Suppressor macrophage (primary cell): Measurements from ENCODE around the gene TSC22D1.

Experiments used
- DNase-seq, 4 experiments: peaks; one replicate each; pipeline ENCODE4 v3.0.0-alpha.2; 2020 to 2022

Gene TSC22D1

GRCh38 chr13:44451651-44452050, 124.5 kb downstream of the TSC22D1 start:
- no peak for DNase-seq

GRCh38 chr13:44451126-44451525, 125.0 kb downstream of the TSC22D1 start:
- DNase-seq, result no peak

DNA sequence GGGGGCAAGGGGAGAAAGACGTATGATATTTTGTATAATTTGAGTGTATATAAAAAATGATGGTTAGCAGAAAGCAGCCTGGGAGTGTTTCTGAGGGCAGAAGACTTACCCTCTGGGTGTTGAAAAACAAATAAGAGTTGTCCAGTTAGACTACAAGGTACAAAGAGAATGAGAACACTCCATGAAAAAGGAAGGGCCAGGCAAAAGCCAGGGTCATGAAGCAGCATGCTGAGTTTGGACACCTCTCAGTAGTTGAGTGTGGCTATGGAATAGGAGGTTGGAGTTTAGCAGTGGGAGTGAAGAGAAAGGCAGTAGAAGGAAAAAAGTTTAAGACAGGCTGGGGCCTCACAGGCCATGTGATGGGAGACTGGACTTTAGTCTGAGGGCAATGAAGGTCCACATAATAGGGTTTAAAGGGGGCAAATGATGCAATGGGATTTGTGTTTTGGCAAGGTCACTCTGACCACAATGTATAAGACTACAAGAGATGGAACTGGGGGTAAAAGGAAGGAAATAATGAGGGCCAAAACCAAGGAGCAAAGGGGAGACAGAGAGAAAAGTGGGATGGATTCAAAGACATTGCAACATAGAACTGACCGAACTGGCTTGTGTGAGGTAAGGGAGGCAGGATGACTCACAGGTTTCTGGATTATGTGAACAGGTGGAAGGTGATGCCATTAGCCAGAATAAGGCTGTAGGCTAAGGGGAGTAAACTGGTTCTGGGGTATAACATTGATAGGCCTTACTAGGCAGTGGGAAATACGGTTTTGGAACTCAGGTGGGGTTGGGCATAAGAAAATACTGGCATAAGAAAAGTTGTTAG, 125.9 kb downstream of the TSC22D1 start:
- DNase-seq, result no peak

DNA sequence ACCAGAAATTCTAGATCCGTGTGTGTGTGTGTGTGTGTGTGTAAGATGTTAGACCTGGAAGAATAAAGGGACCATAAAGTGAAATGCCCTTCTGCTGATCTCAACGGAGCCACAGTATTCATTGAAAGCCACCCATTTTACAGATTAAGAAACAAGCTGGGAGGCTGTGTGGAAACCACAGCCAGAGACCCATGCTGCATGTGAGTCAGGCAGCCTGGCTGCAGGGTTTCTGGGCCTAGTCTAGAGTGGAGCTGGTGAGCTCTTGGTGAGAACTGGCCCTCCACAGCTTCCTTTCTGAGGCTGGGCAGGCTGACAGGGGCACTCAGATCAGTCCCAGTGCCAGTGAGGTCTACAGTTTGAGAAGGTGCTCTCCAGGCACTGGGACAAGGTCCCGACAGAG, 127.3 kb downstream of the TSC22D1 start:
- DNase-seq, result no peak

DNA sequence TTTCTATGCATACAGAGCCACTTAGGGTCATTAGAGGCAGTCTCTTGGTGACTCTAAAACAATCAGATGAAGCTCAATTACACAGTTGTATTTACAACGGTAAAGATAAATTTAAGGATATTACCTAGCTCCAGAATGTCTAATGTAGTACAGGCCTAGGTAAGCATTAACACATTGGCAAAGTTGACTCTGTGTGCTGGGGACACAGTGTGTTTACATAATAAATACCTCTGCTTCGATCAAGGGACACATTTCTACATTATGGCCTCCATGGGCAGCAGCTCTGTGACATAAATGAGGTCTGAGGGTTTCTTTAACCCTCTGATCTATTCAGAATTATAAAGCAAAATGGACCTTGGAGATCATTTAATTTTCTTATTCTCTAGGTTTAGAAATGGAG, 127.8 kb downstream of the TSC22D1 start:
- DNase-seq, result no peak

DNA sequence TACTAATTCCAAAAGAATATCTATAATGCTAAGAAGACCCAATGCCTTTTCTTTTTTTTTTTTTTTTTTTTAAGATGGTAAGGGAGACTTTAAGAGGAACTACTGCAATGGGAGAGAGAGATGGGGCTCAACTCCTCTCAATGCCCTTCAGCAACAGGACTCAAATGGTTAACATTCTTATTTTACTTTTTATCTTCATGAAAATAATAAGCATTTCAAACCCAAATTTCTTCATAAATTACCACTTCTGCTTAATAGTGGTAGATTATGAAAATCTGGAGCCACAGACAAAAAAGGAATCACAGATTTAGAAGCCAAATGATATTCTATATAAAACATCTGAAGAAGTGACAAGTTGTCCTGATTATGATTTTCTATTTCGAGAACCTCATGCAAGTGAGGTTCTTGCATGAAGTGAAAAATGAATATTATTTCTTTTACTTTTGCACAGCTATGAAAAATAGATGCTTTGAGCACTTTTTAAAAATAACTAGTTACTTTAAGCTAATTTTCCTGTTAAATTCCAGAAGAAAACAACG, 128.3 kb downstream of the TSC22D1 start:
- DNase-seq, result no peak

DNA sequence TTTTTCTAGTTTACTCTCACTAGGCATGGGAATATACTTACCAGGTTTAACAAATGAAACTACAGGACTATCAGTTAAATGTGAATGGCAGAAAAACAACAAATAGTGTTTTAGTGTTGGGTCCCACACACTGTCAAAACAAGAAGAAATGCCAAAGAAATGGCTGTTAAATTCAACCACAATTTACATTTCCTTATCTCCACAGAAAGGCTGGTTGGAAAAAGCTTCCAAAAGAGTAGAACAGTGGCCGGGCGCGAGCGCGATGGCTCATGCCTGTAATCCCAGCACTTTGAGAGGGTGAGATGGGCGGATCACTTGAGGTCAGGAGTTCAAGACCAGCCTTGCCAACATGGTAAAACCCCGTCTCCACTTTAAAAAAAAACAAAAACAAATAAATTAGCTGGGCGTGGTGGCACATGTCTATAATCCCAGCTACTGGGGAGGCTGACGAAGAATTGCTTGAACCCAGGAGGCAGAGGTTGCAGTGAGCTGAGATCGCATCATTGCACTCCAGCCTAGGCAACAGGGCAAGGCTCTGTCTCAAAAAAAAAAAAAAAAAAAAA, 136.0 kb downstream of the TSC22D1 start:
- DNase-seq, result no peak

GRCh38 chr13:44439452-44440024, 136.6 kb downstream of the TSC22D1 start:
- DNase-seq, result peak; percentile 35 to 63 (median 46)

DNA sequence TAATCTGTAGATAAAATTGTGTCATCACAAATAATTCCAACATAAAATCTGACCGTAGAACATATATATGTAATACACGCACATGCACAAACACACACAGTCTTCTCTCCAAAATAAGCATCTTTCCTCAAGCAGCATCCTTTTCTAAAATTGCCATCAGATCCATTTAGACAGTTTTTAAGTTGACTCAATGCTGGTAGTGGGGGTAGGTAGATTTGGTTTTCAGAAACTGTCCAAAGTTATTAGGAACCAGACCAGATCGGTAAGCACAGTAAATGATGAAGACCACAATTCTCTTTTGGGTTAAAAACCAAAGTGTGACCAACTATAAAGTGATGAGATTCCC, 137.9 kb downstream of the TSC22D1 start:
- DNase-seq, result no peak

- DNase-seq, result peak in 2 of 4 experiments; percentile 70 to 80
Observed at GRCh38 chr13:44437356-44438233, 138.5 kb downstream of the TSC22D1 start.

DNA sequence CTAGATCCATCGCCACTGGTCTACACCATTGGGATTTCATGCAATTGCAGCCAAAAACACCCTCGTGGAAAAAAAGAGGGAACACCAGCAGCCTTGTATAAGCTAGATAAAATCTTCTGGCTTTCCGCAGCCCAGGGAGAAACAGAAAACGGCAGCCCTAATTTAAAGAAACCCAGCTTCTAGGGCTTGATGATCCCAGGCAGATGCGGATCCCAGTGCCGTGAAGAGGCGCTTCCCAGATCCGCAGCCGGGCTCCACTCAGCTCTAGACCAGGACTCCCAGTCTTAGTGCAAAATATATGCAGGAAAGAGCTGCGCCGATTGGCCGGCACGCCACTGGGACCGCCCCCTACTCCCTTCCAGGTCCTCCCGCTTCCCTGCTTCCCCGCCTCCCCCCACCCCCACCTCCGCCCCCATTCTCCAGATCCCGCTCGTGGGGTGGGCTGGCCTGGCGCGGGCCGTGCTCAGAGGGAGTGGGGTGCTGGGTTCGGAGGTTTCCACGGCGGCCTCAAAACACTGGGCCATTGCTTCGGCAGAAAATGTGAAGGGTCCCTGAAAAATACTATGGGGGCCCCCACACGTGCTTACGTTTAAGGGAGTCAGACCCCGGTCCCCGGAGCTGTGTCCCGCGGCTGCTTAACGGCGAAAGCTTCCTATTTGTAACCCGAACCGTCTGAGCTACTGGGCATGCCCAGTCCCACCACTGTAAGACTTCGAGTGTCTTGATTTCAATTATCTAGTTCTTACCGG, 139.4 kb downstream of the TSC22D1 start:
- peak; percentile 71 to 88 (median 80) for DNase-seq

GRCh38 chr13:44435919-44436510, 140.1 kb downstream of the TSC22D1 start:
- DNase-seq, result no peak

DNA sequence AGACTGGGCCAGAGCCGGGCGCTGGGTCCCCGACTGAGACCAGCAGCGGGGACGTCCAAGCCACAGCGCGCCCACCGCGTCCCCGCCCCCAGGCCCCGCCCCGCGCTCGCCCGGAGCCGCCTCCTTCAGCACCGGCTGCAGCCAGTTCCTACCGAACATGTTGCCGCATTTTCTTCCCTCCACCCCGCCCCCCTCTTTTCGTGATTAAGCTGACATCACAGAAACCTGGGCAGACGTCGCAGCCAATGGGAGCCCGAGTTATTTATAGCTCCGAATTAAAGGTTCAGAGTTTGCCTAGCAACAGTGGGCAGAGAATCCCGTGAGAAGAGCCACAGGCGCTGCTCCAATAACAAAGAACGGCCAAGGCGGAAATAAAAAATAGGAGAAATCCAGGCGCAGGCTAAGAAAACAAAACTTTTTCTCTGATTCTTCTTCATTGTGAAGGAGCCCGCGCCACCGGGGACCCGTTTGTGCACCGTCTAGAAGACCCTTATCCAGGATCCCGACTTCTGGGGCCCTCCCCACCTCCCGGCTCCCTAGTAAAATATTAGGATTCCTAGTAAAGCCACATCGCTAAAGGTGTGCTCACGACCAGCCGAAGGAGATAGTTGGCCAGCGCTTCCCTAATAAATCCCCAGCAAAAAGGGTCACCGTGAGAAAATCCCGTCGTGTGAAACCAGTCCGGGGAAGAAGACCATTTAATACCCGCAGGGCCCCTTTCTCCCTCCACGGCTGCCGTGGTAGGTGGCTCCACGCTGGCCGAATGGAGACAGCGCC, 140.8 kb downstream of the TSC22D1 start:
- DNase-seq, result peak; percentile 89 to 95 (median 91)

- no peak for DNase-seq
Observed at GRCh38 chr13:44434766-44435141, 141.4 kb downstream of the TSC22D1 start.

DNA sequence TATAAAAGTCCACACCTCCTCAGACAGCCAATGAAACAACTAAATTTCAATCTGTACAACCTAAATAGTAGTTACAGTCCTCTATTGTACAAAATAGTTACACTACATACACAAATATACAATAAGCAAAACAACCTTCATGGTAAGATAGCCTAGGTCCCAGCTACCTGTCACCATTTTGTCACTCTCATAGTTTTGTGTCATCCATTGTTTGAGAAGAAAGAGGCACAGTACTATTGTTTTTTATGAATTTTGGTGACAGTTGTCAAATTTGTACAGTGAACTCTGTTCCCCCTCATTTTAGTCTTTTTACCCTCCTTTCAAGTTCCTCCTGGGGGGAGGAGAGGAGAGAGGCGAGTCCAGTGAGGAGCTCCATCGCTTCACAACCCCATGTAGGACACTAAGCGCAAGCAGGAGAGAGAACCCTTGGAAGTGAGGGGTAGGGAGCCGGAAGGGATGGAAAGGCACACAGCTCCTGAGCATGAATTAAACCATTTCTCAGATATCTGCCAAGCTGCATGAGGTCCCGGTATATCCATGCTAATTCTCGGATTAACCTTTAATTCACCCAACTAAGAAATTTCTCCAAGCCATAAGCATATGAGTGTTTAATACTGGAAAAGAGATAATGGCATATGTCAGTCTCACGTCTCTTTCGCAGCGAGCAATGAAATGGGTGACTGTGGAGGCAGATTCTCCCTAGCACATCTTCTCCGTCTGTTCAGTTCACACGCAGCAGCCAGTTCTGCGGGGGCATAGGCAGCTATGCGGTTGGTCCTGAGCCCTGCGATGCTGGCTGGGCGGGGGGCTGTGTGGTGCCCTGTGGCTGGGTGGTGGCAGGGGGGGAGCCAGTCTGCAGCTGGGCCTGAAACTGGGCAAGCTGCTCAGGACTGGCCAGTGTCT, 142.0 kb downstream of the TSC22D1 start:
- DNase-seq, result no peak

DNA sequence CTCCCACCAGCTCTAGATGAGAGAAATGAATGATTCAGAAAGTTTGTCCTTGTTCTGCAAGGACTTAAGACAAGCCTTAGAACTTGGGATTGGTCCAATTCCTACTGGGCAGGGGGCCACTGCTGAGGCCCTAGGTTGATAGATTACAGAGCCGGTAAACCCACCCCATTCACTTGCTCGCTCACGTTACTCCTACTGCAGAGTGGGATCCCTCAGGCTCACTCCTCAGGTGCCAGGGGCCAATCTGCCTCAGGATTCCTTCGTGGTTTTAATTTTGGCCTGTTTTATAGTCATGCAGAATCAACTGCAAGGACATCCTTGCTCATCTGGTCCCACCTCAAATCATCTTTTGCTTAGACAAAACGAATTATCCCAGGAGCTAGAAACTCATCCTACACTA, 143.5 kb downstream of the TSC22D1 start:
- DNase-seq, result no peak

GRCh38 chr13:44431150-44431549, 145.0 kb downstream of the TSC22D1 start:
- no peak for DNase-seq

DNA sequence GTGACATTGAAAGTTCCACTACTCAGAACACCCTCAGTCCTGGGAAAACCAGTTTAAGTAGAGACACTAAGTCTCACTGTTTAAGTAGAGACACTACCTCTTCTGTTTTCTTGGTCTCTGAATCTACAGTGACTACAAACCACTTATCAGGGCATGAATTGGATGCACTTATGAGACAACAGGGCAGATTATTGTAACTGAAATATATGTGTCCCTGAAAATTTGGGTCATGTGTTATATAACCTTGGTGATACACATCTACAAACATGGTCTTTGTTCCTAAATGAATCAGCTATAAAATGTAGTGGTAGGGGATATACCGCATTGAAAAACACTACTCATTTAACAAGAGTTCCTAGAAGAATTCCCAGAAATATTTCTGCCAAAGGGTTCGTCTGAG, 146.8 kb downstream of the TSC22D1 start:
- no peak for DNase-seq

DNA sequence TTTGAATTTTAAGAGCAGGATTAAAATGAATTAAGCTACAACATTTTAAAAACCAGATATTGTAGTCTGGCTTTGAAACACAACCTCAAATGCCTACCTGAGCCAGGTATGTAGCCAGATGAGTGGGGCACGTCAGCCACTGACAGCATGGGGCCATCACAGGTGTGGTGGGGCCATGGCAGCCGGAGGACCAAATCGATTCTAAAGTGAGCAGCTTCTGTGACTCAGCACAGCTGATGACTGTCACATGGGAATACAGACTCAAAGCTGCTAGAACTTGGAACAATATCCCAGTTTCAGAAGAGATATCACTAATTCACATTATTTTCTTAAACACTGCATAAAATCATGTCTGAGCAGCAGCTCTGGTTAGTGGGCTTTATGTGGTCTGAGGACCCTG, 149.7 kb downstream of the TSC22D1 start:
- no peak for DNase-seq

GRCh38 chr13:44425815-44426078, 150.4 kb downstream of the TSC22D1 start:
- no peak for DNase-seq
